Measurements from ENCODE around the gene PTGER1.

DNA sequence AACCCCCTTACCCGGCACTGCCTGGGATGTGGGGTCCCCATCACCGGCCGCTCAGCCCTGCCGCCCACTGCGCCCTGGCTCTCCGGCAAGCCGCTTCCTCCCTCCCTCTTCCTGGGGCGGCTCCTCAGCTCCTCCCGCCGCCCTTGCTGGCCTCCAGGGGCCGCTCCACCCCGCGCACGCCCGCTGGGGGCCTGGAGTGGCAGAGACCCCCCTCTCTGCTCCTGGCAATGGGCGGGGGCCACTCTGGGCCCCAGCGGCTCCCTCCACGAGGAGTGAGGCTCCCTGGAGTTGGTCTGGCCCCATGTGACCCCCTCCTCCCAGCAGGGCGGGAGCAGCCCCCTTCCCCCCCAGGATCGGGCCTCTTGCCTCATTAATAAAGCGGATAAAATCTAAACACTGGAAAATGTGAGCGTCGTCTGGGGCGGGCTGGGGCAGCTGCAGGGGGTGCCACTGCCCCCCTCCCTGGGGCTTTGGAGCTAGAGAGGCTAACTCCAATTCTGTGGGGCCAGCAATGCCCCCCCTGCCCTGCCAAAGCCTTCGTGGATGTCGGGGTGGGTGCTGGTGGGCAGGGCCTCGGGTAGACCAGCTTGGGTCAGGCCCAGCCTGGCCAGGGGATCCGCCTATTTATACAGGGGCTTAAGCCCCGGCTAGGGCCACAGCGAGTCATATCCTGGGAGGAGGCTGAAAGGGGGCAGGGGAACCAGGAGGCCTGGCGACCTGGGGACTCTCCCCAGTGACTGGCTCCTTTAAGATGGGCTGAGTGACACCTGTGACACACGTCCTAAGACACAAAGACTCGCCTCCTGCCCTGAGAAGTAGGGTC lies at the start of gene PTGER1:
- TF ChIP-seq, protein P1, sequence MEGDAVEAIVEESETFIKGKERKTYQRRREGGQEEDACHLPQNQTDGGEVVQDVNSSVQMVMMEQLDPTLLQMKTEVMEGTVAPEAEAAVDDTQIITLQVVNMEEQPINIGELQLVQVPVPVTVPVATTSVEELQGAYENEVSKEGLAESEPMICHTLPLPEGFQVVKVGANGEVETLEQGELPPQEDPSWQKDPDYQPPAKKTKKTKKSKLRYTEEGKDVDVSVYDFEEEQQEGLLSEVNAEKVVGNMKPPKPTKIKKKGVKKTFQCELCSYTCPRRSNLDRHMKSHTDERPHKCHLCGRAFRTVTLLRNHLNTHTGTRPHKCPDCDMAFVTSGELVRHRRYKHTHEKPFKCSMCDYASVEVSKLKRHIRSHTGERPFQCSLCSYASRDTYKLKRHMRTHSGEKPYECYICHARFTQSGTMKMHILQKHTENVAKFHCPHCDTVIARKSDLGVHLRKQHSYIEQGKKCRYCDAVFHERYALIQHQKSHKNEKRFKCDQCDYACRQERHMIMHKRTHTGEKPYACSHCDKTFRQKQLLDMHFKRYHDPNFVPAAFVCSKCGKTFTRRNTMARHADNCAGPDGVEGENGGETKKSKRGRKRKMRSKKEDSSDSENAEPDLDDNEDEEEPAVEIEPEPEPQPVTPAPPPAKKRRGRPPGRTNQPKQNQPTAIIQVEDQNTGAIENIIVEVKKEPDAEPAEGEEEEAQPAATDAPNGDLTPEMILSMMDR (IDR thresholded peaks at IDR 0.05): peak; percentile 76
- TF ChIP-seq, protein P2, sequence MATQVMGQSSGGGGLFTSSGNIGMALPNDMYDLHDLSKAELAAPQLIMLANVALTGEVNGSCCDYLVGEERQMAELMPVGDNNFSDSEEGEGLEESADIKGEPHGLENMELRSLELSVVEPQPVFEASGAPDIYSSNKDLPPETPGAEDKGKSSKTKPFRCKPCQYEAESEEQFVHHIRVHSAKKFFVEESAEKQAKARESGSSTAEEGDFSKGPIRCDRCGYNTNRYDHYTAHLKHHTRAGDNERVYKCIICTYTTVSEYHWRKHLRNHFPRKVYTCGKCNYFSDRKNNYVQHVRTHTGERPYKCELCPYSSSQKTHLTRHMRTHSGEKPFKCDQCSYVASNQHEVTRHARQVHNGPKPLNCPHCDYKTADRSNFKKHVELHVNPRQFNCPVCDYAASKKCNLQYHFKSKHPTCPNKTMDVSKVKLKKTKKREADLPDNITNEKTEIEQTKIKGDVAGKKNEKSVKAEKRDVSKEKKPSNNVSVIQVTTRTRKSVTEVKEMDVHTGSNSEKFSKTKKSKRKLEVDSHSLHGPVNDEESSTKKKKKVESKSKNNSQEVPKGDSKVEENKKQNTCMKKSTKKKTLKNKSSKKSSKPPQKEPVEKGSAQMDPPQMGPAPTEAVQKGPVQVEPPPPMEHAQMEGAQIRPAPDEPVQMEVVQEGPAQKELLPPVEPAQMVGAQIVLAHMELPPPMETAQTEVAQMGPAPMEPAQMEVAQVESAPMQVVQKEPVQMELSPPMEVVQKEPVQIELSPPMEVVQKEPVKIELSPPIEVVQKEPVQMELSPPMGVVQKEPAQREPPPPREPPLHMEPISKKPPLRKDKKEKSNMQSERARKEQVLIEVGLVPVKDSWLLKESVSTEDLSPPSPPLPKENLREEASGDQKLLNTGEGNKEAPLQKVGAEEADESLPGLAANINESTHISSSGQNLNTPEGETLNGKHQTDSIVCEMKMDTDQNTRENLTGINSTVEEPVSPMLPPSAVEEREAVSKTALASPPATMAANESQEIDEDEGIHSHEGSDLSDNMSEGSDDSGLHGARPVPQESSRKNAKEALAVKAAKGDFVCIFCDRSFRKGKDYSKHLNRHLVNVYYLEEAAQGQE (IDR thresholded peaks at IDR 0.05; ENCODE audit: insufficient read depth in 1 of 2, low read depth in 2 of 2, low read length in 1 of 2): no peak
- TF ChIP-seq POLR2AphosphoS5 (IDR thresholded peaks at IDR 0.05; ENCODE audit: low read depth, low read length) (no peak), SIN3A (IDR thresholded peaks at IDR 0.05; ENCODE audit: borderline replicate concordance, insufficient read depth, low read depth, low read length) (no peak), TCF7L2 (IDR thresholded peaks at IDR 0.05; ENCODE audit: low read depth, low read length) (no peak)
